GF-D8 (cell line): ENCODE data around the gene MNS1.
"Not testable (repeated sequence)": the region's sequence is repeated elsewhere in the genome, so short reads cannot be mapped to it uniquely, and the experiment has no call there.

Source experiments
- DNase-seq: peaks from one replicate; lab custom pipeline; 2025; lab: John Stamatoyannopoulos, UW

Gene MNS1

GRCh38 chr15:56464893-56465520, at the start of gene MNS1:
Gene MNS1, minus strand, starts transcription at chr15:56465137. Its CDS starts 165 bp downstream, at chr15:56464972.
- peak; percentile 94 for DNase-seq

DNA sequence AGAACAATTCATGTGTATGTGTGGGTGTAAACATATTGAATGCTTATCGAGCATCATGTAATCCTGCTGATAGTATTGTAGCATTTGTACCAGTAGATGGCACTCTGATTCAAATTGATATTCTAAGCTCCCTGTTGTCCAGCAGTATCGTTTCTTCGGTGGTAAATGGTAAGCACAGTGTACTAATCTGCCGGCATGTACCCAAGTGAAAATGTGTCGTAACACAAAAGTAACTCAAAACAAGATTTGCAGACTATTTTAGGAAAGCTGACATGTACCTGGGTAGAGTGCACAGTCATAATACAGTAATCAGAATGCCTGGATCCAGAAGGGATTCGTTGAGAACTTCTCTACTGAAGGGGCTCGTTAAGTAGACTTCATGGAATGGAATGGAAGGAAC, 31.7 kb upstream of the MNS1 start:
- DNase-seq, result peak; percentile 19

GRCh38 chr15:56495533-56495932, 30.6 kb upstream of the MNS1 start:
- DNase-seq, result no peak

- DNase-seq, result no peak
These were observed 30.1 kb upstream of the MNS1 start for GRCh38 chr15:56495053-56495452.

GRCh38 chr15:56492791-56493555, 28.0 kb upstream of the MNS1 start:
- DNase-seq, result no peak

DNA sequence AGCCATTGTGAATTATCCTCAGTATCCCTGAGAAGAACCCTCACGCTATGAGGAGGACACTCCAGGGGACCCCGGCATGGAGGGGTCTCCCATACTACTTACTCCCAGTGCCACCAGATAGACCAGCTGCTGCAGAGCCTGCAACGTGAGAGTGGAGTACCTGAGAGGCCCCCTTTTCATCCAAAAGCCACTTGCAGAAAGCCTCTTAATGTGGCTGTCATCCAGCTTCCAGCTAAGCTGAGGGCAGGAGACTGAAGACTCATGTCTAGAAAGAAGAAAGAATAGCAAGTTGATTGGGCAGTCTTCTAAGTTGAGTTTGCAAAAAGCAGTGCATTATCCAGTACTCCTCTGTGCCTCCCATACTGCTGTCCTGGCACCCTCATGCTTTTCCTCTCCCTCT, 27.3 kb upstream of the MNS1 start:
- no peak for DNase-seq

GRCh38 chr15:56491110-56491722, 26.3 kb upstream of the MNS1 start:
- peak; percentile 34 for DNase-seq

DNA sequence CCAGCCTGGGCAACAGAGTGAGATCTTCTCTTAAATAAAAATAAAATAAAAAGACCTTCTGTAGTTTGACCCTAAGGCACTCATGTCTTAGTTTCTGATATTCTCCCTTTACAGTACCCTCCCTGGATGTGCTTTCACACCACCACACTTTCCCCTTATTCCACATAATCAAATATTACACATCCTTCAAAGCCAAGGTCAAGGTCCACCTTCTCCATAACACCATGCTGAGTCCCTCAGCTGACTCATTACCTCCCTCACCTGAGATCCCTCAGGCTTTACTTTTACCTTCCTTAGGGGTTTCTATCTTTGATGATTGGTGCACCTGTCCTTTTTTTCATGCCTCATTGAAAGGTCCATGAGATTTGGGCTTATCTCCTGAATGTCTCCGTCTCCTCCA, 25.5 kb upstream of the MNS1 start:
- DNase-seq, result no peak

GRCh38 chr15:56486206-56486605, 21.3 kb upstream of the MNS1 start:
- DNase-seq, result not testable (repeated sequence)

DNA sequence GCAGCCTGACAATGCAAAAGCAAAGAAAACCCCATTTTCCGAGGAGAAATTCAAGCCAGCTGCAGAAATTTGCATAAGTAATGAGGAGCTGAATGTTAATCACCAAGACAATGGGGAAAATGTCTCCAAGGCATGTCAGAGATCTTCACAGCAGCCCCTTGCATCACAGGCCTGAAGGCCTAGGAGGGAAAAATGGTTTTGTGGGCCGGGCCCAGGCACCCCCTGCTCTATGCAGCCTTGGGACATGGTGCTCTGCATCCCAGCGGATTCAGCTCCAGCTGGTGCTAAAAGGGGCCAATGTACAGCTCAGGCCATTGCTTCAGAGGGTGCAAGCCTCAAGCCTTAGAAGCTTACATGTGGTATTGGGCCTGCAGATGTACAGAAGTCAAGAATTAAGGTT, 20.5 kb upstream of the MNS1 start:
- not testable (repeated sequence) for DNase-seq

DNA sequence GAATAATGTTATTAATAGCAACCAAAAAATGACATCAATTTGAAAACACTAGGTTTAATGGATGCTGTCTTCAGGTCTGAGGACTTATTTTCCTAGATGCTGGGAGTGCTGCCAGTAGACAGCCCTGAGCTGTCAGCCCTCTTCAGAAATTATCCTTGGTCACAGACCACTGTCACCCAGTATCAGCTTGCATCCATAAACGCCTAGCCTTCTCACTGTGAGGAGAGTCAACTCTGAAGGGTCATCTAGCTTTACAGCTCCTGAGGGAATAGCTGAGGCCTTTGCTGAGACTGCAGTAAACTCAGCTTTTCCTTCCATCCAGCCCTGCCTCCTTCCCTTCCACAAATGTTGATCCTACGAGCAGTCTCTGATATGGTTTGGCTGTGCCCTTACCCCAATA, 19.4 kb upstream of the MNS1 start:
- no peak for DNase-seq

DNA sequence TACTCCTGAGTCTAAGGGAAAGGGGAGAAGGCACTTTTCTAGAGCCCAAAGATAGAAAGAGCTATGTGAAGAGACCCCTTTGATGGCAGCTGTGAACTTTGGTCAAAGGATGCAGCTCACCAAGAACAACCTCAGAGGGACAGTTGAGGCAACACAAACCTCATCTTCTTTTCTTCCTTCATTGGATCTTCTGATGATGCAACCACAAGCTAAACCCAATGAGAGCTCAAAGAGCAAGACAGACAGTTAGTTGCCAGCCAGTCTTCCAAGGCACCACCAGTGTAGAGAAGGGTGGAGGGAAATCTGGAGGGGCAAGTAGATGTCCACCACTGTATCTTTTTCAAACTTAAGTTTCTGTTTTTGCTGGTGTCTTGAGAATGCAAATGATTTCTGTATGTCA, 10.4 kb upstream of the MNS1 start:
- no peak for DNase-seq

DNA sequence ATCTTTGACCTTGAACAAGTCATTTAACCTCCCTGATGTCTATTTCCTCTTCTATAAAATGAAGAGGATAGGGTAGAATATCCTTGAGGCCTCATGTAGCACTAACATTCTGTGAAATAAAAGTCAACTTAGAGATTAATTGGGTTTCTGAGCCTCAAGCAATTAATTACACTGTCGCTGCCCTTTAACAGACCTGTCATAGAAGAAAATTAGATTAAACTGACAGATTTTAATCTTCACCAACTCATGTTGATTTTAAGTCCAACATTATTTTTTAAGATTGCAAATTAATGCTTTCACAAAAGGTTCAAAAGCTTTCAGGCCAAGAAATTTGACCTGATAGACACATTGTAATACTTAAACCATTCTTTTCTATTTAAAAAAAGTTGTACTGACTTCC, 8.1 kb upstream of the MNS1 start:
- DNase-seq, result no peak

- no peak for DNase-seq
These were observed 7.3 kb upstream of the MNS1 start for GRCh38 chr15:56472278-56472677.

- no peak for DNase-seq
These were observed 6.6 kb upstream of the MNS1 start for GRCh38 chr15:56471440-56472069.

- peak; percentile 2 for DNase-seq
These were observed 4.5 kb upstream of the MNS1 start for GRCh38 chr15:56469483-56469882.

GRCh38 chr15:56468401-56468800, 3.5 kb upstream of the MNS1 start:
- DNase-seq, result peak; percentile 23

- no peak for DNase-seq
These were observed 2.7 kb upstream of the MNS1 start for GRCh38 chr15:56467616-56468015.

- DNase-seq, result no peak
These were observed 4.0 kb downstream of the MNS1 start for GRCh38 chr15:56460947-56461346.

GRCh38 chr15:56460071-56460470, 4.9 kb downstream of the MNS1 start:
- peak; percentile 3 for DNase-seq

GRCh38 chr15:56459096-56459495, 5.8 kb downstream of the MNS1 start:
- no peak for DNase-seq

- no peak for DNase-seq
These were observed 8.7 kb downstream of the MNS1 start for GRCh38 chr15:56456229-56456628.

DNA sequence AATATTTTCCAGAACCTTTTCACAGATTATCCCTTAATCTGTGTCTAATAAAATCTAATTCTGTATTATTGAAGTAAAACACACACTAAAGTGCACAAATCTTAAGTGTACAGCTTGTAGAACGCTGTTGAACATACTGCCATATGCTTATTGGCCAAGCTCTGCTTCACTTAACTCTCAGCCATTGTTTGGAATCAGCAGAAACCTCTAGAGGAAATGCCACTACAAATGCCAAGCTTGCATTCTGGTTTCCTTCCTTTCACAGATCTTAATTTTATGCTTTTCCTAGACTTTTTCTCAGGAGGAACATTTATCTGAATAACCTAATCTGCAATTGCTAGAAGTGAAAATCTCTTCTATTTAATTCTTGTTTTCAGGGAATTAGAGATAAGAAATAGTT, 10.1 kb downstream of the MNS1 start:
- DNase-seq, result no peak
